Neural cell (in vitro differentiated cells): ENCODE data around the gene QARS1.

Source experiments
- CTCF ChIP-seq: fragments of 450-650 bp; IDR thresholded peaks from 2 replicates; pipeline ENCODE4 v1.5.1; 2014; ENCODE audit warnings: antibody characterized with exemption, mild to moderate bottlenecking, moderate library complexity; ENCODE audit not compliant: poor library complexity, severe bottlenecking
- EP300 ChIP-seq: fragments of 450-650 bp; conservative IDR thresholded peaks from 2 replicates; pipeline ENCODE4 v1.6.1; 2014; ENCODE audit warnings: antibody characterized with exemption, mild to moderate bottlenecking, moderate library complexity; ENCODE audit not compliant: poor library complexity, severe bottlenecking
- EZH2 ChIP-seq: fragments of 200-600, 300-800 bp; shearing (Covaris generic), sonication (generic); IDR thresholded peaks from 2 replicates; pipeline ENCODE4 v1.6.1; 2014; ENCODE audit warnings: antibody characterized with exemption, low read length, borderline replicate concordance, mild to moderate bottlenecking; ENCODE audit not compliant: insufficient read depth, poor library complexity, severe bottlenecking
- MXI1 ChIP-seq: fragments of 450-650 bp; conservative IDR thresholded peaks from 2 replicates; pipeline ENCODE4 v1.6.1; 2014; ENCODE audit warnings: antibody characterized with exemption, mild to moderate bottlenecking; ENCODE audit not compliant: poor library complexity, severe bottlenecking
- POLR2AphosphoS5 ChIP-seq: IDR thresholded peaks from 2 replicates; pipeline ENCODE4 v1.6.1; 2012
- RAD21 ChIP-seq: fragments of 450-650 bp; conservative IDR thresholded peaks from 2 replicates; pipeline ENCODE4 v1.6.1; 2014; ENCODE audit warnings: antibody characterized with exemption, mild to moderate bottlenecking, moderate library complexity
- REST ChIP-seq: IDR thresholded peaks from 2 replicates; pipeline ENCODE4 v1.6.1; 2012; ENCODE audit warnings: borderline replicate concordance
- SMC3 ChIP-seq: fragments of 450-650 bp; conservative IDR thresholded peaks from 2 replicates; pipeline ENCODE4 v1.6.1; 2014; ENCODE audit warnings: antibody characterized with exemption, mild to moderate bottlenecking, moderate library complexity; ENCODE audit not compliant: poor library complexity
- TAF1 ChIP-seq: IDR thresholded peaks from 2 replicates; pipeline ENCODE4 v1.6.1; 2012; ENCODE audit warnings: low read depth

- TF ChIP-seq REST, result peak; percentile 58
- TF ChIP-seq CTCF, result no peak
- TF ChIP-seq EZH2, result no peak
- TF ChIP-seq MXI1, result peak; percentile 86
- no peak for TF ChIP-seq SMC3
- no peak for TF ChIP-seq EP300
- peak; percentile 74 for TF ChIP-seq POLR2AphosphoS5
- no peak for TF ChIP-seq RAD21
- TF ChIP-seq TAF1, result peak; percentile 71
These were observed at the start of gene QARS1 for GRCh38 chr3:49104427-49105291.
